Left renal pelvis (tissue), 4 donors: ENCODE data around the gene GARNL3. TPM values are rescaled to one million over a fixed set of nuclear protein-coding genes. Genes with fewer than 3 reads are reported as not detected.
A peak's percentile ranks its signal among the peaks of the same experiment; 100 is the strongest.

Source experiments
- DNase-seq, 4 donors: peaks; one replicate each; pipeline ENCODE4 v3.0.0-alpha.2; 2013; ENCODE audit warnings: low read depth in 4 of 4, low spot score in 3 of 4
- polyA plus RNA-seq, 4 donors: library from polyadenylated mRNA; unstranded; fragments of 120-200 nt; gene quantifications; one replicate each; pipeline ENCODE4 v1.2.1, GENCODE V29; 2013; ENCODE audit not compliant: insufficient read length in 4 of 4

The GARNL3 gene
- polyA plus RNA-seq, 4 donors = 13.7 to 30.4 (median 17.1) TPM

DNA sequence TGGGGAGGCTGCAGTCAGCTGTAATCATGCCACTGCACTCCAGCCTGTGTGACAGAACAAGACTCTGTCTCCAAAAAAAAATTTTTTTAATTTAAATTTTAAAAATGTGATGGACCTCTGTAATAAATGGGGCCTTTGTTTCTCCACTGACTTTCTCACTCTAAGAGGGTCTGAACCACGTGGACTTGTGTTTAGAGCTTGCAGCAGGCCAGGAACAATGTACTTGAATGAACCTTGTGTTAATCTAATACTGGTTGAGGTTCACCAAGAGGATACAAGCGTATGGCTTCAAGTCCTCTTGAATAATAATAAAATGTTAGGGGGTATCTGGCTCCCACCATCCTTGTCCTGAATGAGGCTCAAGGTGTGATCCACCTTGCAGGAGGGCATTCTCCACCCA is 118.0 kb downstream of the GARNL3 start:
- DNase-seq = no peak

DNA sequence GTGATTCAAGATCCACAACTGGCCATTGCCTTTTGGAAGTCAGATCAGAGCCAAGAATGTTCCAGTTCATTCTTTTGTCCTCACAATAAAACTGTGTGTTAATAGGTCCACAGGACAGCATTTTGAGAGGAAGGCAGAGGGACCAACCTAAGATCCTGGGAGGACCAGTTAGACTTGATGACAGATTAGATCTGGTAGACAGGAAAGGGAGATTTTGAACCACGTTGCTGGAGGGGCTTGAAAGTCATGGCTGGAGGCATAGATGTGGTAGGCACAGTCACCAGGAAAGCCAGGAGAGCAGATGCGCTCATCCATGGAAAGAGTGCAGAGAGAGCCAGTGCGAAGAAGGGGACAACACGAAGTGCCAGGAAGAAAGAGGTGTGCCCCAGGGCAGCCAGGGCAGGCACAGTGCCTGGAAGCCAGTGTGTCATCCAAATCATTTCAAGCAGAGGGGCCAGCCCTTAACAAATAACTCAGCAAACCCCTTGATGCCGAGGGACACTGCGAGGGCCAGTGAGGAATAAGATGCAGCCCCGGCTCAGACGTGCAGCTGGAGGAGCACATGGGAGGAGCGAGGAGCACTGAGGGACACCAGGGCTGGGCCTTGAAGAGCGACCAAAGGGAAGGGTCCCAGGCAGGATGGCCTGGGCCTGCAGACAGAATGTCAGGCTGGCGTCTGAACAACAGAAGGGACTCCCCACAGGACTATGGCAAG is 119.6 kb downstream of the GARNL3 start:
- no peak for DNase-seq

DNA sequence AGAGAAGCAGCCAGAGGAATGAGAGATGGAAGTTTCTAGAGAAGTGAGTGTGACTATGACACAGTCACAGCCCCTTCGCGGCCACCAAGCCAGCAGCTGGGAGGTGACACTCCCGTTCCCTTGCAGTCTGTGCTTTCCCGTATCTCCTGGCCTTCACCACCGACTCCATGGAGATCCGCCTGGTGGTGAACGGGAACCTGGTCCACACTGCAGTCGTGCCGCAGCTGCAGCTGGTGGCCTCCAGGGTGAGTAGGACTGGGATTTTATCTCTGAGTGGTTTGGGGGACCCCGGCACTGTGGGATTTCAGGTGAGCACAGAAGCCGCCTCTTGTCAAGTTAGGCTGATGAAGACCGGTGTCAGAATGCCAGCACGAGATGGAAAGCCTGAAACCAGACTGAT is 120.3 kb downstream of the GARNL3 start:
- no peak for DNase-seq

DNA sequence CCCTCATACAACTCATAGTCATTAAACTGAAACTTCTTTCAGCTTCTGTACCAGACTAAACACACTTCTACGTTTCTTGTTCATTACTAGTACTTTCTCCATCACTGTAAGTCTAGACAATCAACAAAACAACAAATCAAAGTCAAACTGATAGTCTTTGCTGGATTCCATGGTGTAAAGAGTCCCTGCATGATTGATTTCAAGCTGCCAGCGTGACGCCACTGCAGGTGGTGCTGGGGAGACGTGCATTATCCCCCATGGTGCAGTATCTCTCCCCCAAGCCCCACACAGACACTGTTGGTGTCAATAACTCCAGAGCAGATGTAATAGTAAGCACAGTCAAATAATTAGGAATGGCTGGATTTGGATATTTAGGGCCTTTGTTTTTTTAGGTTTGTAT is 121.7 kb downstream of the GARNL3 start:
- DNase-seq = no peak

DNA sequence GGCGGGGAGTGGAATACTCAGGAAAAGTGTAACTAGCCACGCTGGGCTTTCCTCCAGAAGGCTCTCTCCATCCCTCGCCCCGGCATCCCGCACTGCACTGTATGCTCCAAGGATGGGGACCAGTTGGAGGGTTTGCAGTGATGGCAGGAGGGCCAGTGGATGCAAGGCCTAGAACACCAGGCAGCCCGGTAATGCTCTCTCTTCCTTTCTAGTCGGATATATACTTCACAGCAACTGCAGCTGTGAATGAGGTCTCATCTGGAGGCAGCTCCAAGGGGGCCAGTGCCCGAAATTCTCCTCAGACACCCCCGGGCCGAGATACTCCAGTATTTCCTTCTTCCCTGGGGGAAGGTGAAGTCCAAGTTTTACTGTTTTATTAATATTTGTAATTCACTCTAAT is 122.4 kb downstream of the GARNL3 start:
- no peak for DNase-seq

DNA sequence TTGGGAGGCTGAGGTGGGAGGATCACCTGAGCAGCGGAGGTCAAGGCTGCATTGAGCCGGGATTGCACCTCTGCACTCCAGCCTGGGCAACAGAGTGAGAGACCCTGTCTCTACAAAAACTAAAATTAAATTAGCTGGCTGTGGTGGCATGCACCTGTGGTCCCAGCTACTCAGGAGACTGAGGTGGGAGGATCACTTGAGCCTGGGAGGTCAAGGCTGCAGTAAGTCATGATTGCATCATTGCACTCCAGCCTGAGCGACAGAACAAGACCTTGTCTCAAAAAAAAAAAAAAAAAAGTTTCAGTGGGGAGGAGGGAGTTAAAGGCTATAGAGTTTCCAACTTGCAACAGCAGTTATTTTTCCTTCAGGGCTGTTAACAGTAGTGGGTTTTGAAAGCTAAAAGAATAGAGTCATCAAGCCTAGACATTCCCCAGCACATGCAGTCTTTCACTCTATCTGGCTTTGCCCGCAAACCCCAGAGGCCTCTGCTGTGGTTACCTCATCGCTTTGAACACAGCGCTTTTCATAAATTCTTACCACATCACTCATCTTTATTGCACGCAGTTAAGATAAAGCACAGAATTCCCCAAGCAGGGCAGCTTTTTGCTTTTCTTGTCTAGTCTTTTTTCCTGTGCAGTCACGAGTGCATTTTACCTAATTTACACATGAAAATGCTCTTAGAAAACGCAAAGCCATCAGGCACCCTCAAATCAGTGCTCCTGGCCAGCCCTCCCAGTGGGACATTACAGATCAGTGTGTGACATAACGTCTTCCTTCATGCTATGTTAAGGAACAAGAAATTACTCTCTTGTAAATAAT is 123.7 kb downstream of the GARNL3 start:
- peak in 3 of 4 donors; percentile 33 to 66 (median 40) for DNase-seq

DNA sequence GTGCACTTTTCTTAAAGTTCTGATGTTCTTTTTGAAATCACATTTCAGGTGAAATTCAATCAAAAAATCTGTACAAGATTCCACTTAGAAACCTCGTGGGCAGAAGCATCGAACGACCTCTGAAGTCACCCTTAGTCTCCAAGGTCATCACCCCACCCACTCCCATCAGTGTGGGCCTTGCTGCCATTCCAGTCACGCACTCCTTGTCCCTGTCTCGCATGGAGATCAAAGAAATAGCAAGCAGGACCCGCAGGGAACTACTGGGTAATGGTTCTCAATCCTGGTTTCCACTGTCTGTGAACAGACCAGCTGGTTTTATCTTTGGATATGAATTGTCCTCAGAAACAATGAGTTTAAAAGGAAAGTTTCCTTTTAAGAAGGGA is 124.3 kb downstream of the GARNL3 start:
- no peak for DNase-seq

DNA sequence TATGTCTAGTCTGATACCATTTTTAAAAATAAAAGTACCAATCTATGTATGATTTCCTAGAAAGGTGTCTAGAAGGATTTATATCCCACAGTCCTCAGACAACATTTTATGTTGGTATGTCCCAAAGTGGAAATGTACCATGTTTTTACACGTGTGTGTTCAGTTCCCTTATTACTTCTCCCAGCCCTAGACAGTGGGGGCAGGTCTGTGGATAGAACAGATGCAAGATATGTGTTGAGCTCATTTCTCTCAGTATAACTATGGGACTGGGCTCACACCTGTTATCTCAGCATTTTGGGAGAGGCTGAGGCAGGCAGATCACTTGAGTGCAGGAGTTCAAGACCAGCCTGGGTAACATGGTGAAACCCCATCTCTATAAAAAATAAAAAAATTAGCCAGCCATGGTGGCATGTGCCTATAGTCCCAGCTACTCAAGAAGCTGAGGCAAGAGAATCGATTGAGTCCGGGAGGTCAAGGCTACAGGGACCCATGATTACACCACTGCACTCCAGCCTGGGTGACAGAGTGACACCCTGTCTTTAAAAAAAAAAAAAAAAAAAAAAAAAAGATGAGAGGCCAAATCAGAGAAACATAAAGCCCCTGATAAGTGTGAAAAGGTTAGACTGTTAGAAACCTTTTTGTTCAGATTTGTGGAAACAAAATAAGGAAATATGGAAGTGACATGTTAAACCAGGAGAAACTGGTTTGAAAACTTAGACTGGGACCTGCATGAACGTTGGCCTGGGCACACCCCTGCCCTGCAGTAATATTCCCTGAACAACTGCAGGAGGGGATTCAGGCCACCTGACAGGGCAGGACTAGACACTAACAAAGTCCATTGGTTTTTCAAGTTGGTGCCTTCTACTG is 125.0 kb downstream of the GARNL3 start:
- DNase-seq = no peak

DNA sequence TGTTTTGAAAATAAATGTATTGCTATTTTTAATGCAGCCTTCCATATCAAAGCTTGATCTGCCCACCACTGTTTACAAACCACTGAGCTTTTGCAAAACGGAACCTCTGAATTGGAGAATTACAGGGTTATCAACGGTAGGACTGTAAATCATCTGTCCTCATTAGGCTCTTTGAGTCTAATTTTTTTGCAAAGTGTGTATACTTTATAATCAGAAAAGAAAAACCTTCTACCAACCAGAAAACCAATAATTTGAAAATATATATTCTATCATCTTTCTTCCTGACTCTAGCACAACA is 125.6 kb downstream of the GARNL3 start:
- no peak for DNase-seq

DNA sequence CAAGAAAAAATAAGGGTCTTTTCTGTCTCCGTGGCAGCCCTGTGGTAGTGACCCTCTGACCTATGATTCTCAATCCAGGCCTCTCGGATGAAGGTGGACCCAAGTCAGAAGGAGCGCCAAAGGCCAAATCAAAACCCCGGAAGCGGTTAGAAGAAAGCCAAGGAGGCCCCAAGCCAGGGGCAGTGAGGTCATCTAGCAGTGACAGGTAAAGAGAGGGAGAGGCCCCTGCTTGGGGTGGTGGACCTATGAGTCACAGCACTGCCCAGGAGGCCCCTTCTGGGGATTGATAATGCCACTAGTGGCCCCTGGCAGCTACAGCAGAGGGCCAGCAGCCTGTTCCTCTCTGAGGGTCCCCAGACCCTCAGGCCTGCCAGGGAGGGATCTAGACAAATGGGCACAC is 126.0 kb downstream of the GARNL3 start:
- DNase-seq = no peak

DNA sequence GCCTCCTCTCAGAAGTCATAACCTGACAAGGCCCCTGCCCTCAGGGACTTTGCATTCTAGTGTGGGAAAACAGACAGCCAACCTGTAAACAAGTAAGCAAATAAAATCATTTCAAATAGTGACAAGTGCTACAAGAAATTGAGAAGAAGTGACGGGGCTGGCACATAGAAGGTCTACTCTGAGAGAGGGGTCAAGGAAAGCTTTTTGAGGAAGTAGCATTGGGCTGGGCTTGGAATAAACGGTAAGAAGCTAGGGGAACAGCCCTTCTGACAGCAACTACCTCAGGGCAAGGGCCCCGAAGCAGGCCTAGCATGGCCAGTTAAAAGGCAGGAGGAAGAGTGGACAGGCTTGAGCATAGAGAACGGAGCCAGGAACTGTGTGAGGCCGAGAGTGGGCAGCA is 127.6 kb downstream of the GARNL3 start:
- no peak for DNase-seq

DNA sequence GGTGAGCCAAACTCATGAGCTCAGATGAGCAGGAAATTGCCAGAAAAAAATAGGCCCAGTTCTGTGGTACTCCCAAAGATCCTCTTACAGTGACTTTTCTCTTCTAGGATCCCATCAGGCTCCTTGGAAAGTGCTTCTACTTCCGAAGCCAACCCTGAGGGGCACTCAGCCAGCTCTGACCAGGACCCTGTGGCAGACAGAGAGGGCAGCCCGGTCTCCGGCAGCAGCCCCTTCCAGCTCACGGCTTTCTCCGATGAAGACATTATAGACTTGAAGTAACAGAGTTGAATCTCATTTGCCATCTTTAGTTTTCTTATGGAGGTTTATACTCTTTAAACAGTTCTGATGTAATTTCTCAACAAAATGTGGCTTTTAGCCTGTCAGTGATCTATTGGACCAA is 128.4 kb downstream of the GARNL3 start:
- DNase-seq = no peak

DNA sequence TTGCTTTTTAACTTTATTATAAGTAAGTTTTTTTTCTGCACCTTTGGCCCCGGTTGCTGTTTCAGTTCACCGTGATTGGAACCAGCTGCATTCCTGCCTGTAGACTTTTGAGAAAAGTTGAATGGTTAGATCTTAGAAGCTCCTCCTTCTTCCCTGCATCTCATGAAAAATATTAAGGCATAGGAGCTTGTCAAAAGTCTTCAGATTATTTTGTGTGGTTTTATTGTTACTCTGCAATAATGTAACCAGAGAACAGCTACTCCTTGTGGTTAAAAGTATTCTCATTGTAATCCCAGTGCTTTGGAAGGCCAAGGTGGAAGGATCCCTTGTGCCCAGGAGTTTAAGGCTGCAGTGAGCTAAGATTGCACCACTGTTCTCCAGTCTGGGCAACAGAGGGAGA is 129.1 kb downstream of the GARNL3 start:
- peak in 1 of 4 donors; percentile 14 for DNase-seq

DNA sequence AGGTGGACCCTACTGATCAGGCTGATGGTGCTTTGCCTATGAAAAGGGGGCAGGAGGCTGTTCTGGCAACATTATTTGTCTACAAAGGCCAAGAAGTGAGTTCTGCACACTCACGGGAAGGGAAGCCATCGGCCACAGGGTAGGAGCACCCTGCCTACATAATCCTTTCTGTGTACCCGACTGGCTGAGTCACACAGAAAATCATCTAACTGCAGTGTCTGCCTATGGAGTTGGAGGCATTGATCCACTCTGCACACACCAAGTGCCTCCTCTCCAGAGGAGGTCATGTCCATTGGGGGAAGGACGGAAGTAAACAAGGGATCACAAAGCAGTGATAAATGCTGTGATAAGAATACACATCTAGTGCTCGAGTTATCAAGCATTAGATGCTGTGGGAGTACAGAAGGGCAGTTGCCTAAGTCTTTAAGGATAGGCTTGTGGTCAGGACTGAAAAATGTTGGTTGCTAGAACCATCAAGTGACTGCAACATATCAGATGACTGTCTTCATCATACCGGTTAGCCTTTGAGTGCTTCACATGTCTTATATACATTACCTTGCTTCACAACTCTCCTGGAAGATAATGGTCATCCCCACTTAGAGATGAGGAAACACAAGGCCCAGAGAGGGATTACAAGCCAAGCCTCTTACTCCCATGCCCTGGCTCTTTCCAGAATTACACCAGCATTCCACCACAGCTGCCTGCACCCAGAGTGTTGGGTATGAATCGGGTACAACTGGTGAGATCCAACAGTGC is 131.1 kb downstream of the GARNL3 start:
- DNase-seq = no peak

DNA sequence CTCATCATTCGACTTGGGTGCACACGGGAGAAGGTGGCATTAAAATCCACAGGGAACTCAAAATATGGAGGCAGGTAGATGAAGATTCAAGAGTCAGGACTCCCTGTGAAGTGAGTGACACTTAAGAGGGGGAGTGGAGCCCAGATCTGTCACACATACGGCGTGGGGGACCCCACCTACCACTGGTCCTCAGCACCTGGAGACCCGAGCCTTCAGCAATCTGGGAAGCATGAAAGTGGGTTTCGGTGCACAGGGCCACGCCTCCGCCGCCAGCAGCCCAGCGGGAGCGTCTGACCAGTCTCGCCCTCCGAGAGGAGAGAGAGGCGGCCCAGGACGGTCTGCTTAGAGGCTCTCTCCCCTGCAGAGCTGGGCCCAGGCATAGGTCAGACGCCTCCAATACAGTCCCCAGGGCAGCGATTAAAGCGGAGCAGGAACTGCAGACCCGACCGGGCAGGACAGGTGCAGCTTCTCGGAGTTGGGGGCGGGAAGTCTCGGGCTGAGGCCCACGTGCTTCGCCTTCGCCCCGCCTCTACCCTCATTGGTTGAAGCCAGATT is 131.8 kb downstream of the GARNL3 start:
- no peak for DNase-seq

DNA sequence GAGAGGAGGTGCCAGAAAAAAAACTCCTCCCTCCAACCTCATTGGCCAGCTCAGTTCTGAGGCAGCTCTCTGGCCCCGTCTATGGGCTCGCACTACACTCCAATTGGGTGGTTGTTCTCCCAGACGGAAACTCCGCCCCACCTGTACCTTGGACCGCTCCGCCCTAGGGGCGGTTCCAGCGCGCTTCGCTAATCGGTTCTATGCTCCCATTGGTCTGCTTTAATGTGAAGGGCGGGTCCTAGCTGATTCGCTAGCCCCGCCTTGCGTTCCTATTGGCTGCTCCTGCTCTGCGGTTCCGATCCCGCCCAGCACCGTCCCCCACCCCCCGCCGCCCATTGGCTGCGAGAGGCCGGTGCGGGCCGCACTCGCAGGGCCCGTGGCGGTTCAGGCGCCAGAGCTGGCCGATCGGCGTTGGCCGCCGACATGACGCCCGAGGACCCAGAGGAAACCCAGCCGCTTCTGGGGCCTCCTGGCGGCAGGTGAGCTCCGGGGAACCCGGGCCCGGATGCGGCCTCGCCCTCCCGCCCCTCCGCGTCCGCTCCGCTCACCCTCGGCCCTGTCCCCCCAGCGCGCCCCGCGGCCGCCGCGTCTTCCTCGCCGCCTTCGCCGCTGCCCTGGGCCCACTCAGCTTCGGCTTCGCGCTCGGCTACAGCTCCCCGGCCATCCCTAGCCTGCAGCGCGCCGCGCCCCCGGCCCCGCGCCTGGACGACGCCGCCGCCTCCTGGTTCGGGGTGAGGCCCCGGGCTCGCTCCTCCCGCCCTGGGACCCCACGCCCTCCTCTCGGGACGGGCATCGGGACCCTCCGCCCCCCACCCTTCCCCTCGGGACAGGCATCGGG is 132.5 kb downstream of the GARNL3 start, which contains the start of gene SLC2A8:
SLC2A8 (plus strand) TSS at position 362 of the 838 bp plus-strand sequence; CDS start at position 424, 62 bp downstream.
- DNase-seq = peak; percentile 98 to 99 (median 99)

DNA sequence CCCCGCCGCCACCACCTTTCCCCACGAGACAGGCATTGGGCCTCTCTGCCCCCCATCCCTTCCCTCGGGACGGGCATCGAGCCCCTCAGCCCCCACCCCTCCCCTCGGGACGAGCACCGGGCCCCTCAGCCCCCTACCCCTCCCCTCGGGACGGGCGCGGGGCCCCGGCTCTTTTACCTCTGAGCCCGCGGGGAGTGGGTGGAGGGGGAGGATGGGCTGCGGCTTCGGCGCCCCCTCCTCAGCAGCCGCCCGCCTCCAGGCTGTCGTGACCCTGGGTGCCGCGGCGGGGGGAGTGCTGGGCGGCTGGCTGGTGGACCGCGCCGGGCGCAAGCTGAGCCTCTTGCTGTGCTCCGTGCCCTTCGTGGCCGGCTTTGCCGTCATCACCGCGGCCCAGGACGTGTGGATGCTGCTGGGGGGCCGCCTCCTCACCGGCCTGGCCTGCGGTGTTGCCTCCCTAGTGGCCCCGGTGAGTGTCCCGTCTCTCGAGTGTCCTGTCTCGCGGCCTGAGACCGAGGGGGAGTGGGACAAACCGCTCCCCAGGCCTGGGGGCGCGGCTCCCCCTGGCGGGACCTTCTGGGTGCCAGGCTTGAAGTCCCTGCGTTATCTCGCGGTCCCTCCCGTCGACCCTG is 133.2 kb downstream of the GARNL3 start:
- DNase-seq = no peak

DNA sequence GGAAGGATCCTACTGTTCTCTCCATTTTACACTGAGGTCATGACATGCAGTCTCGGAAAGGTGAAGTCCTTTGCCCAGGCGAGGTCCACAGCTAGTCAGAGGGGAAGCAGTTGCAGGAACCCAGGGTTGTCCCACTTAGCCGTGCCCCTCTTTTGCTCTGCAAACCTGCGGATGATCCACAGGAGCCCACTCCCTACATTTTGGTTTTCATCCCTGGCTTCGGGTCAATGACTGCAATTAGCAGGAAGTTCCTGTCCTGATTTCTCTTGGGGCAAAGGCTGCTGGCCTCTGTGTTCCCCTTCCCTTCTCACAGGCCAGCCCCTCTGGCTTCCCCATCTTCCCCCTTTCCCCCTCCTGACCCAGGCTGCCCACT is 133.7 kb downstream of the GARNL3 start:
- DNase-seq = no peak
